PC-3 (cell line): Measurements from ENCODE around the gene PANK4. TPM values are rescaled to one million over a fixed set of nuclear protein-coding genes. Genes with fewer than 3 reads are reported as not detected.

Experiments used
- ATAC-seq: fragments of 200-7000 bp; cut with Tn5 transposase; 2 replicates; pipeline ENCODE4 v1.9.1; 2020; ENCODE audit warnings: mild to moderate bottlenecking, moderate library complexity
- BruUV-seq: library from RNA; stranded (reverse); fragments of 400-500 nt; replicated peaks from 2 replicates; lab custom pipeline; 2021; lab: Mats Ljungman, UMichigan
- CTCF ChIA-PET: fragments of 300-600 bp; sonication (Branson Sonifier 250); formaldehyde crosslinking; loops from one replicate; lab custom pipeline; 2022; ENCODE audit warnings: antibody characterized with exemption; lab: Charles Lee
- POLR2A ChIA-PET: fragments of 300-600 bp; sonication (Branson Sonifier 250); formaldehyde crosslinking; loops from one replicate; lab custom pipeline; 2022; ENCODE audit warnings: antibody characterized with exemption; ENCODE audit not compliant: unreplicated experiment; lab: Charles Lee
- DNase-seq: peaks from one replicate; pipeline ENCODE4 v3.0.0-alpha.2; 2015
- H2AFZ ChIP-seq: fragments of 300-600 bp; sonication (generic); 2 replicates; pipeline ENCODE4 v1.6.0; 2016; ENCODE audit warnings: antibody characterized with exemption, low read length
- H3F3A ChIP-seq: fragments of 300-600 bp; sonication (generic); one replicate; pipeline ENCODE4 v1.6.0; 2017; ENCODE audit warnings: antibody characterized with exemption, low read length, control low read depth, mild to moderate bottlenecking; ENCODE audit not compliant: unreplicated experiment
- H3K27ac ChIP-seq: fragments of 300-600 bp; sonication (generic); 2 replicates; pipeline ENCODE4 v1.5.1; 2016; ENCODE audit warnings: mild to moderate bottlenecking, low read length
- H3K27me3 ChIP-seq: fragments of 300-600 bp; sonication (generic); 2 replicates; pipeline ENCODE4 v1.6.1; 2016; ENCODE audit warnings: low read length, mixed read lengths
- H3K36me3 ChIP-seq: fragments of 300-600 bp; sonication (generic); 2 replicates; pipeline ENCODE4 v1.6.1; 2016; ENCODE audit warnings: low read depth, mixed run types, low read length, mixed read lengths
- H3K4me1 ChIP-seq: fragments of 300-600 bp; sonication (generic); 2 replicates; pipeline ENCODE4 v1.5.1; 2016; ENCODE audit warnings: low read length; ENCODE audit not compliant: insufficient read depth
- H3K4me2 ChIP-seq: fragments of 300-600 bp; sonication (generic); 2 replicates; pipeline ENCODE4 v1.6.0; 2016; ENCODE audit warnings: low read length
- H3K4me3 ChIP-seq: fragments of 300-600 bp; sonication (generic); 2 replicates; pipeline ENCODE4 v1.5.1; 2016; ENCODE audit warnings: mild to moderate bottlenecking, low read length, mixed read lengths
- H3K79me2 ChIP-seq: fragments of 300-600 bp; sonication (generic); 2 replicates; pipeline ENCODE4 v1.6.1; 2017; ENCODE audit warnings: low read length, mixed read lengths
- H3K9ac ChIP-seq: fragments of 300-600 bp; sonication (generic); 2 replicates; pipeline ENCODE4 v1.6.0; 2016; ENCODE audit warnings: mild to moderate bottlenecking, low read length
- H3K9me2 ChIP-seq: fragments of 300-600 bp; sonication (generic); replicated peaks from 2 replicates; pipeline ENCODE4 v1.6.1; 2016; ENCODE audit warnings: mixed run types, low read length, mixed read lengths
- H3K9me3 ChIP-seq: fragments of 300-600 bp; sonication (generic); 2 replicates; pipeline ENCODE4 v1.6.1; 2016; ENCODE audit warnings: low read length, mixed read lengths
- H4K20me1 ChIP-seq: fragments of 300-600 bp; sonication (generic); 2 replicates; pipeline ENCODE4 v1.6.1; 2016; ENCODE audit warnings: low read length, mixed read lengths
- EZH2 ChIP-seq: fragments of 300-600 bp; sonication (generic); IDR thresholded peaks from one replicate; pipeline ENCODE4 v1.6.1; 2017; ENCODE audit warnings: antibody characterized with exemption, mild to moderate bottlenecking, low read length; ENCODE audit not compliant: unreplicated experiment
- EZH2phosphoT487 ChIP-seq: fragments of 300-600 bp; sonication (generic); IDR thresholded peaks from 2 replicates; pipeline ENCODE4 v1.6.1; 2018; ENCODE audit warnings: mild to moderate bottlenecking, antibody characterized with exemption, low read length, borderline replicate concordance
- intact Hi-C: fragments of 100-400 bp; cut with micrococcal nuclease; formaldehyde crosslinking; loops from 2 replicates; pipeline ENCODE4 v1.9.0; 2023
- total RNA-seq: library from RNA; depleted of rRNA; stranded (reverse); fragments of >200 nt; gene quantifications from 2 replicates; pipeline ENCODE4 v1.2.3, GENCODE V29; 2014
- TF ChIP-seq, protein P1 (sequence below): fragments of 300-600 bp; sonication (generic); conservative IDR thresholded peaks from 2 replicates; pipeline ENCODE4 v1.5.1; 2017; ENCODE audit warnings: antibody characterized with exemption, low read depth, mild to moderate bottlenecking, low read length

The PANK4 gene
- total RNA-seq, 1 experiment from 2014 or later = 69.4 TPM

DNA sequence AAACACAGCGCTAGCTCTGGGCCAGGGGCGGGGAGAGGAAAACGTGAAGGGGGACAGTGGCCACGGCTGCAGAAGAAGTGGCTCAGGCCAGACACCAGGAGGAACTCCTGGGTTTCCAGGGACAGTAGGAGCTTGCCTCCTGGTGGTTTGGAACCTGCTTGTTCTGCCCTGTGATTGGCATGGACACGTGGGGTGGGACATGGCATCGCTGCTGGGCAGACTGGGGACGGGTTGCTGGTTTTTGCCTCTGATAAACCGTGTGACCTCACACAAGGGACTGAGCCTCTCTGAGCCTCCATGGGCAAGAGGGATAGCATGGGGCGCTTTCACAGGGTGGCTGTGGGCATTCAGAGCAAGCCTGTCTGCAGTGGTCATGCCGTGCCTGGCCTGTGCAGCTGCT lies 57.9 kb downstream of the PANK4 start:
- POLR2A ChIA-PET = no interaction called here
- intact Hi-C loops = no loop called here
- BruUV-seq = no TSS peak
- Histone ChIP-seq H2AFZ (no peak overlapping the region), H3K36me3 (no peaks in the 10 kb centered on the region), H3K79me2 (no peaks in the 10 kb centered on the region), H3K9ac (no peak overlapping the region), H3K4me1 (no peaks in the 10 kb centered on the region), H3K4me2 (no peak overlapping the region), H3K27me3 (no peaks in the 10 kb centered on the region), H3K9me3 (no peaks in the 10 kb centered on the region), H3K27ac (no peak overlapping the region), H4K20me1 (peaks cover 10% of the 10 kb centered on the region), H3F3A (no peaks in the 10 kb centered on the region), H3K9me2 (no peaks in the 10 kb centered on the region), H3K4me3 (no peak overlapping the region)
- DNase-seq (peak; percentile 30), ATAC-seq (peak; percentile 29)
- TF ChIP-seq, protein P1, sequence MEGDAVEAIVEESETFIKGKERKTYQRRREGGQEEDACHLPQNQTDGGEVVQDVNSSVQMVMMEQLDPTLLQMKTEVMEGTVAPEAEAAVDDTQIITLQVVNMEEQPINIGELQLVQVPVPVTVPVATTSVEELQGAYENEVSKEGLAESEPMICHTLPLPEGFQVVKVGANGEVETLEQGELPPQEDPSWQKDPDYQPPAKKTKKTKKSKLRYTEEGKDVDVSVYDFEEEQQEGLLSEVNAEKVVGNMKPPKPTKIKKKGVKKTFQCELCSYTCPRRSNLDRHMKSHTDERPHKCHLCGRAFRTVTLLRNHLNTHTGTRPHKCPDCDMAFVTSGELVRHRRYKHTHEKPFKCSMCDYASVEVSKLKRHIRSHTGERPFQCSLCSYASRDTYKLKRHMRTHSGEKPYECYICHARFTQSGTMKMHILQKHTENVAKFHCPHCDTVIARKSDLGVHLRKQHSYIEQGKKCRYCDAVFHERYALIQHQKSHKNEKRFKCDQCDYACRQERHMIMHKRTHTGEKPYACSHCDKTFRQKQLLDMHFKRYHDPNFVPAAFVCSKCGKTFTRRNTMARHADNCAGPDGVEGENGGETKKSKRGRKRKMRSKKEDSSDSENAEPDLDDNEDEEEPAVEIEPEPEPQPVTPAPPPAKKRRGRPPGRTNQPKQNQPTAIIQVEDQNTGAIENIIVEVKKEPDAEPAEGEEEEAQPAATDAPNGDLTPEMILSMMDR = peak; percentile 16; the same call in 1 of the 2 replicates
- no peak for TF ChIP-seq EZH2phosphoT487
- CTCF ChIA-PET = interaction anchor here (1.2 kb wide), 1 partner anchor 54 kb away, joined by 4 read pairs; no protein-coding TSS in a partner anchor

DNA sequence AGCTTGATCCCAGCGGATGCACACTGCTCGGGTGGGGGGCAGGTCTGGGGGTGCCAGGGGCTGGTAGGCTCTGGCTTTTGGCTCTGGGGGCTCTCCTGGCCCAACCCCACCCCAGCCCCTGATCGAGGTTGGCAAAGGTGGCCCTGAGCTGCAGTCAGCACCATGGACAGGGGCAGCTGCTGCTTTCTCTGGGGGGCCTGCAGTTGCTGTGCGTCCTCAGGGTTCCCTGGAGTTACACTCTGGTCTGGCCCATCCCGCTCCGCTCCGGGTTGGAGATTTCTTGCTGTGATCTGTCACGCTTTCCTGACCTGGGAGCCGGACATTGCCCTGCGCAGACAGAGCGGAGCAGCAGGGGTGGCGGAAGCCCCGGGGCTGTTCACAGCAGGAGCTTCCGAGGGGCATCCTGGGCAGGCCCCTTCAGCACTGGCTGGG lies 58.3 kb downstream of the PANK4 start:
- Histone ChIP-seq H3K9ac (no peak overlapping the region), H3K4me1 (no peaks in the 10 kb centered on the region), H2AFZ (no peak overlapping the region), H3K9me2 (no peaks in the 10 kb centered on the region), H3F3A (no peaks in the 10 kb centered on the region), H3K4me3 (no peak overlapping the region), H3K79me2 (no peaks in the 10 kb centered on the region), H4K20me1 (peaks cover 10% of the 10 kb centered on the region), H3K9me3 (no peaks in the 10 kb centered on the region), H3K4me2 (no peak overlapping the region), H3K36me3 (no peaks in the 10 kb centered on the region), H3K27me3 (no peaks in the 10 kb centered on the region), H3K27ac (no peak overlapping the region)
- intact Hi-C loops = no loop called here
- 0 out of 2 replicates have a peak, but pooled peaks have one; percentile 4 for ATAC-seq
- ChIA-PET CTCF (interaction anchor here (1.2 kb wide), 1 partner anchor 53 kb away, joined by 4 read pairs; no protein-coding TSS in a partner anchor), POLR2A (interaction anchor here (0.6 kb wide), 1 partner anchor 1297 kb away, joined by 4 read pairs; no protein-coding TSS in a partner anchor)
- BruUV-seq = no TSS peak
- peak; percentile 48 for DNase-seq
- TF ChIP-seq, protein P1 = no peak
- no peak for TF ChIP-seq EZH2phosphoT487
- no peak for TF ChIP-seq EZH2

DNA sequence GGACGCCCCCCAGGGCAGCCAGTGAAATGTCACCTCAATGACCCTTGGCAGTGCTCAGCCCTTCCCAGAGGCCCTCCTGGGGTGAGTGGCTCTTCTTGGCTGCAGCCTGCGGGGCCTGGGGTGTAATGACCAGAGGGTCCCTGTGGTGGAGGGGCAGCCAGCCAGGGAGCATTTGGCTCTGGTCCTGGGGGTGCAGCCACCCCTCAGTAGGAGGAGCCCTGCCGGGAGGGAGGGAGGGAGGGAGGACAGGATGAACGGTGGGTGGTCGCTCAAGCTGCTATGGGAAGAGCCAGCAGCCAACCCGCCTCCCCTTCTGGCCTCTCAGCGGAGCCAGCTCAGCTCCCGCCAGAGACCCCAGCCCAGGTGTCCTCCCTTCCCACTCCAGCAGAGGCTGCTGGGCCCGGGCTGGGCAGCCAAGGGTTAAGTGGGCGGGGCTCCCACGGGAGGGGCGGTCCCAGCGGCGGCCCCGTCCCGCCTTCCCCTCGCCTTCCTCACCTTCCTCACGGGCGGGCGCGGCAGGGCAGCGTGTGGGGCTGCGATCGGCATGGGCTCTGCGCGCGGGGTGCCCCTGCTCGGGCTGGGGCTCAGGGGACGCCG lies 59.3 kb downstream of the PANK4 start:
- no peak overlapping the region for H3K4me2 ChIP-seq
- no peak for DNase-seq
- no peaks in the 10 kb centered on the region for H3K79me2 ChIP-seq
- CTCF ChIA-PET = no interaction called here
- no peaks in the 10 kb centered on the region for H3K9me3 ChIP-seq
- no peak overlapping the region for H3K9ac ChIP-seq
- POLR2A ChIA-PET = no interaction called here
- H3K36me3 ChIP-seq = no peaks in the 10 kb centered on the region
- H2AFZ ChIP-seq = no peak overlapping the region
- no peak overlapping the region for H3K4me3 ChIP-seq
- TF ChIP-seq EZH2 (no peak), EZH2phosphoT487 (no peak)
- TF ChIP-seq, protein P1 = no peak
- H4K20me1 ChIP-seq = peaks cover 10% of the 10 kb centered on the region
- H3K27ac ChIP-seq = no peak overlapping the region
- intact Hi-C loops = no loop called here
- no TSS peak for BruUV-seq
- H3F3A ChIP-seq = no peaks in the 10 kb centered on the region
- H3K9me2 ChIP-seq = no peaks in the 10 kb centered on the region
- no peaks in the 10 kb centered on the region for H3K4me1 ChIP-seq
- no peaks in the 10 kb centered on the region for H3K27me3 ChIP-seq
- no peak for ATAC-seq
